ENCODE results near the gene GJC1. TPM values are rescaled to one million over a fixed set of nuclear protein-coding genes. Genes with fewer than 3 reads are reported as not detected.

Gene GJC1
- total and polyA plus RNA-seq, 2 donors from 2014 or later: 1.8 to 6.5 TPM

- Histone ChIP-seq H3K27me3 (ENCODE audit: control insufficient read depth, insufficient read depth, low read length) (no peaks in the 10 kb centered on the region), H3K9me3 (ENCODE audit: control insufficient read depth in 2 of 3, insufficient read depth in 1 of 3, low read length in 3 of 3) (no peaks in the 10 kb centered on the region), H3K36me3 (ENCODE audit: control insufficient read depth in 2 of 3, insufficient read depth in 3 of 3, low read length in 3 of 3) (peaks cover 0 to 2% (median 0%) of the 10 kb centered on the region in 3 donors), H3K4me3 (ENCODE audit: low read length in 3 of 3) (no peak overlapping the region), H3K4me1 (ENCODE audit: control insufficient read depth in 2 of 3, insufficient read depth in 2 of 3, low read depth in 1 of 3, low read length in 3 of 3) (peaks cover 0 to under 1% (median 0%) of the 10 kb centered on the region in 3 donors), H3K27ac (ENCODE audit: low read depth in 2 of 2, low read length in 2 of 2) (no peak overlapping the region), H3K9ac (ENCODE audit: low read length in 3 of 3) (no peak overlapping the region)
- no peak for FAIRE-seq
- no peak for TF ChIP-seq CTCF (IDR thresholded peaks at IDR 0.05; ENCODE audit: borderline replicate concordance, extremely low read depth, insufficient read depth)
- DNase-seq: no peak
- intact Hi-C loops (cut with DNase I): no loop called here
Observed at GRCh38 chr17:44754276-44754675, 75.8 kb downstream of the GJC1 start.

DNA sequence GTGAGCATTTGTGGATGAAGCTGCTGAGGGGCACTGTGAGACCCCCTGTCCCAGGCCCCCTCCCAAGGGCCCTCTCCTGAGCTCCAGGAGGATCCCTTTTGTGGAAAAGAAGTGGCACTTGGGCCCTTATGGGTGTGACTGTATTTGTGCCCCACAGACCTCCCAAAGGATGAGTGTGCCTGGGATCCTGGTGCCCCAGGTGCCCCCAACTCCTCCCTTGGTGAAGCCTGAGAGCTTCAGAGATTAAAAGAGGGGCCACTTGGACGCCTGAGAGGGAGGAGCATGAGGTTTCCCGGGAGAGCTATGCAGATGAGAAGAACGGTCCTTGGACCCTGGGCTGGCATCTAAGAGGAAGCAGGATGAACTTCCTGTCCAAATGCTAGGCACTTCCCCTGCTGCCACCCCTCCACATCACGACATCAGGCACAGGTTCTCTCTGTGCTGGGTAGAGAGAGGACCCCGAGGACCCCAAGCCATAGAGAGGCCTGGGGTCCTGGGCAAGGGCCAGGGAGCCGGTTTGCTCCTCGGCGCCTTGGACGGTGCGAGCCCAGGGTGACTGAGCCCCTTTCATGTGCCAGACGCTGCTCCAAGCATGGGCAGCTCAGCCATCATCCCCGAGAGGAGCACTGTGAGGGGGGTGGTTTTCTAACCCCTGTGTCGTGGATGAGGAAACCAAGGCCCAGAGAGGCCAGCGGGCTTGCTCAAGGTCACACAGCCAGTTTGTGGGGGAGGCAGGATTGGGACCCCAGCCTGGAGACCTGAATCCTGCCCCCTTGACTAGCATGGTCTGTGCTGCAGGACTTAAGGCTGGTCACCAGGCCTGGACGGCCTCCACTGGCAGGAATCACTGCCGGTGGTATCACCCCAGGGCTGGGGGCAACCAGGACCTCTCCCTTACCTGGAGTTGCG is 76.9 kb downstream of the GJC1 start:
- FAIRE-seq: no peak
- intact Hi-C loops (cut with DNase I): no loop called here

GRCh38 chr17:44751806-44752205 is 78.3 kb downstream of the GJC1 start:
- Histone ChIP-seq H3K9me3 (ENCODE audit: control insufficient read depth in 2 of 3, insufficient read depth in 1 of 3, low read length in 3 of 3) (no peaks in the 10 kb centered on the region), H3K4me3 (ENCODE audit: low read length in 3 of 3) (no peak overlapping the region), H3K27ac (ENCODE audit: low read depth in 2 of 2, low read length in 2 of 2) (no peak overlapping the region), H3K9ac (ENCODE audit: low read length in 3 of 3) (no peak overlapping the region), H3K36me3 (ENCODE audit: control insufficient read depth in 2 of 3, insufficient read depth in 3 of 3, low read length in 3 of 3) (peaks cover 0 to 2% (median 0%) of the 10 kb centered on the region in 3 donors), H3K4me1 (ENCODE audit: control insufficient read depth in 2 of 3, insufficient read depth in 2 of 3, low read depth in 1 of 3, low read length in 3 of 3) (no peaks in the 10 kb centered on the region), H3K27me3 (ENCODE audit: control insufficient read depth, insufficient read depth, low read length) (no peaks in the 10 kb centered on the region)
- intact Hi-C loops (cut with DNase I): no loop called here
- TF ChIP-seq CTCF (IDR thresholded peaks at IDR 0.05; ENCODE audit: borderline replicate concordance, extremely low read depth, insufficient read depth): no peak
- DNase-seq (no peak), FAIRE-seq (no peak)

More for the DNA sequence above, 76.9 kb downstream of the GJC1 start:
- no peak for TF ChIP-seq CTCF (IDR thresholded peaks at IDR 0.05; ENCODE audit: borderline replicate concordance, extremely low read depth, insufficient read depth)
- H3K9me3 ChIP-seq (ENCODE audit: control insufficient read depth in 2 of 3, insufficient read depth in 1 of 3, low read length in 3 of 3): no peaks in the 10 kb centered on the region
- H3K4me1 ChIP-seq (ENCODE audit: control insufficient read depth in 2 of 3, insufficient read depth in 2 of 3, low read depth in 1 of 3, low read length in 3 of 3): no peaks in the 10 kb centered on the region
- no peak for DNase-seq
- H3K36me3 ChIP-seq (ENCODE audit: control insufficient read depth in 2 of 3, insufficient read depth in 3 of 3, low read length in 3 of 3): peaks cover 0 to 2% (median 0%) of the 10 kb centered on the region in 3 donors
- H3K4me3 ChIP-seq (ENCODE audit: low read length in 3 of 3): no peak overlapping the region
- H3K9ac ChIP-seq (ENCODE audit: low read length in 3 of 3): no peak overlapping the region
- H3K27ac ChIP-seq (ENCODE audit: low read depth in 2 of 2, low read length in 2 of 2): no peak overlapping the region
- H3K27me3 ChIP-seq (ENCODE audit: control insufficient read depth, insufficient read depth, low read length): no peaks in the 10 kb centered on the region
